ENCODE measurements around the gene RBCK1. TPM values are rescaled to one million over a fixed set of nuclear protein-coding genes. Genes with fewer than 3 reads are reported as not detected.

RBCK1 gene
- total RNA-seq, 1 donor from 2014 or later: 202 TPM

- Histone ChIP-seq H3K4me3 (ENCODE audit: low read depth, low read length) (no peak overlapping the region), H3K36me3 (ENCODE audit: control insufficient read depth, insufficient read depth, low read length) (peaks cover 15% of the 10 kb centered on the region), H3K27me3 (ENCODE audit: control insufficient read depth, insufficient read depth, low read length) (no peaks in the 10 kb centered on the region)
- TF ChIP-seq CTCF (IDR thresholded peaks at IDR 0.05; ENCODE audit: insufficient read depth, low read length, severe bottlenecking): no peak
- DNase-seq (ENCODE audit: low read depth) (no peak), FAIRE-seq (no peak)
Measured at GRCh38 chr20:479487-479886, 71.4 kb downstream of the RBCK1 start.

- no peak overlapping the region for H3K4me3 ChIP-seq (ENCODE audit: low read depth, low read length)
- no peak for TF ChIP-seq CTCF (IDR thresholded peaks at IDR 0.05; ENCODE audit: insufficient read depth, low read length, severe bottlenecking)
- FAIRE-seq (no peak), DNase-seq (ENCODE audit: low read depth) (no peak)
- H3K36me3 ChIP-seq (ENCODE audit: control insufficient read depth, insufficient read depth, low read length): peaks cover 15% of the 10 kb centered on the region
- H3K27me3 ChIP-seq (ENCODE audit: control insufficient read depth, insufficient read depth, low read length): no peaks in the 10 kb centered on the region
Measured at GRCh38 chr20:480044-480443, 71.9 kb downstream of the RBCK1 start.

DNA sequence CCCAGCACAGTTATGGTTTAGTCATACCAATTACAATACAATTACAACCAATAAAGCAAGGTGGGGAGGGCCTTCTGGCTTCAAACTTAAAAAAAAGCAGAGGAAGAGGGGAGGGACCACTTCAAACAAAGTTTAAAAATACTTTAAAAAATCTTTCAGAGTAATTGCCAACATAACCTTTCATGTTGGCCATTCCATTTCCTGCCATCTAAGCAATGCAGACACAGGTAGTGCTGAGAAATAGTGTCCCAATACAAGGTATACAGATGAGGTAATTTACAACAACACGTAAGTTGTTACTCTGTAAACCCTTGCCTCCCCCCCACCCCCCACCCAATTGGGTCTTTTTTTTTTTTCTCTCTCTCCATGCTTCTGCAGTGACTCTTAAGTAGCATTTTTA lies 73.1 kb downstream of the RBCK1 start:
- Histone ChIP-seq H3K27me3 (ENCODE audit: control insufficient read depth, insufficient read depth, low read length) (no peaks in the 10 kb centered on the region), H3K4me3 (ENCODE audit: low read depth, low read length) (no peak overlapping the region), H3K36me3 (ENCODE audit: control insufficient read depth, insufficient read depth, low read length) (peaks cover 17% of the 10 kb centered on the region)
- TF ChIP-seq CTCF (IDR thresholded peaks at IDR 0.05; ENCODE audit: insufficient read depth, low read length, severe bottlenecking): no peak
- FAIRE-seq (no peak), DNase-seq (ENCODE audit: low read depth) (no peak)

Other genes starting within 250 kb of the RBCK1 start
- not detected in 2 replicates for gene DEFB128, start 218.6 kb upstream of the RBCK1 start, total RNA-seq
- not detected in 2 replicates for gene DEFB129, start 181.0 kb upstream of the RBCK1 start, total RNA-seq
- not detected in 2 replicates for gene DEFB132, start 150.6 kb upstream of the RBCK1 start, total RNA-seq
- 0.64 and 0.79 TPM in 2 replicates for gene C20orf96, start 117.5 kb upstream of the RBCK1 start, total RNA-seq
- 9.7 and 11.1 TPM in 2 replicates for gene ZCCHC3, start 110.7 kb upstream of the RBCK1 start, total RNA-seq
- 0.90 and 3.4 TPM in 2 replicates for gene SOX12, start 82.7 kb upstream of the RBCK1 start, total RNA-seq
- gene NRSN2, start 61.2 kb upstream of the RBCK1 start, total RNA-seq: 2.1 and 4.4 TPM in 2 replicates
- gene TRIB3, start 27.5 kb upstream of the RBCK1 start, total RNA-seq: 432 and 548 TPM in 2 replicates
- gene TBC1D20, start 54.2 kb downstream of the RBCK1 start, total RNA-seq: 30.0 and 35.8 TPM in 2 replicates
- gene CSNK2A1, start 135.5 kb downstream of the RBCK1 start, total RNA-seq: 242 and 268 TPM in 2 replicates
- not detected in 2 replicates for gene TCF15, start 202.0 kb downstream of the RBCK1 start, total RNA-seq
- 99.5 and 146 TPM in 2 replicates for gene SRXN1, start 244.9 kb downstream of the RBCK1 start, total RNA-seq